ENCODE results near the gene TOLLIP. TPM values are rescaled to one million over a fixed set of nuclear protein-coding genes. Genes with fewer than 3 reads are reported as not detected.

Gene TOLLIP
- total RNA-seq, 1 experiment from 2014 or later = 32.3 TPM

DNA sequence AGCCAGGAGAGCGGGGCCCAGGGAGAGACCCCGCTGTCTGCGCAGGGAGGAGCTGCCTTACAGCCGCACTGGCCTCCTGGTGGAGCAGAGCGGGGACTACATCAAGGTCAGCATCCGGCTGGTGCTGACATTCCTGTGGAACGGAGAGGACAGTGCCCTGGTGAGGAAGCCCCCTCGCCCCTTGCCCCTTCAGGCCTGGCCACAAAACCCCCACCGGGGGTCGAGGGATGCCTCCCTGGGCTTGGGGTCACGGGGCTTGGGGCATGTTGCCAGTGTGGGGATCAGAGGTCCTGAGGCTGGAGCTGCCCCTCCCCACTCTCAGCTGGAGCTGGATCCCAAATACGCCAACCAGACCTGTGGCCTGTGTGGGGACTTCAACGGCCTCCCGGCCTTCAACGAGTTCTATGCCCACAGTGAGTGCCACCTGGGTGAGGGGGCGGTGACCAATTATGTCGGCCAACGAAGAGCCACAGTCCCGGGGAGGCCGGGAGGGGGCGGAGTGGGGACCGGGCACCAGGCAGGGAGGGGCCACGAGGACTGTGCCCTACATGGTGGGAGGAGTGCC is 82.4 kb downstream of the TOLLIP start:
- Mint-ChIP-seq H3K4me1 (peaks cover 3 to 8% of the 10 kb centered on the region in 2 experiments; a peak in 2 of 4 replicates), H3K9me3 (no peaks in the 10 kb centered on the region), H3K27me3 (ENCODE audit: low read depth) (no peaks in the 10 kb centered on the region; the same call in 1 of the 2 replicates), H3K4me3 (no peak overlapping the region), H3K36me3 (ENCODE audit: insufficient read depth in 1 of 3, low read depth in 3 of 3) (no peaks in the 10 kb centered on the region), H3K27ac (no peak overlapping the region)
- no peak overlapping the region for H2BK20ac ChIP-seq (ENCODE audit: low read depth, low read length, poor library complexity, severe bottlenecking)
- H3K4ac ChIP-seq (ENCODE audit: low read depth, low read length) = no peak overlapping the region
- no peak overlapping the region for H3K18ac ChIP-seq (ENCODE audit: insufficient read length, low read depth, low read length)
- peak; percentile 65 for DNase-seq
- no peaks in the 10 kb centered on the region for H3K79me2 ChIP-seq (ENCODE audit: insufficient read depth, low read length)
- no peak overlapping the region for H4K5ac ChIP-seq (ENCODE audit: insufficient read length, low read depth, low read length)
- H3K9me3 ChIP-seq (ENCODE audit: control insufficient read depth, low read depth, low read length) = no peaks in the 10 kb centered on the region
- no peak overlapping the region for H3T11ph ChIP-seq (ENCODE audit: low read length)
- H3K27me3 ChIP-seq (ENCODE audit: insufficient read depth, low read length) = no peaks in the 10 kb centered on the region
- H2BK15ac ChIP-seq (ENCODE audit: low read depth, low read length) = no peak overlapping the region
- TF ChIP-seq, protein P1, sequence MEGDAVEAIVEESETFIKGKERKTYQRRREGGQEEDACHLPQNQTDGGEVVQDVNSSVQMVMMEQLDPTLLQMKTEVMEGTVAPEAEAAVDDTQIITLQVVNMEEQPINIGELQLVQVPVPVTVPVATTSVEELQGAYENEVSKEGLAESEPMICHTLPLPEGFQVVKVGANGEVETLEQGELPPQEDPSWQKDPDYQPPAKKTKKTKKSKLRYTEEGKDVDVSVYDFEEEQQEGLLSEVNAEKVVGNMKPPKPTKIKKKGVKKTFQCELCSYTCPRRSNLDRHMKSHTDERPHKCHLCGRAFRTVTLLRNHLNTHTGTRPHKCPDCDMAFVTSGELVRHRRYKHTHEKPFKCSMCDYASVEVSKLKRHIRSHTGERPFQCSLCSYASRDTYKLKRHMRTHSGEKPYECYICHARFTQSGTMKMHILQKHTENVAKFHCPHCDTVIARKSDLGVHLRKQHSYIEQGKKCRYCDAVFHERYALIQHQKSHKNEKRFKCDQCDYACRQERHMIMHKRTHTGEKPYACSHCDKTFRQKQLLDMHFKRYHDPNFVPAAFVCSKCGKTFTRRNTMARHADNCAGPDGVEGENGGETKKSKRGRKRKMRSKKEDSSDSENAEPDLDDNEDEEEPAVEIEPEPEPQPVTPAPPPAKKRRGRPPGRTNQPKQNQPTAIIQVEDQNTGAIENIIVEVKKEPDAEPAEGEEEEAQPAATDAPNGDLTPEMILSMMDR (conservative IDR thresholded peaks at IDR 0.05) = peak; percentile 58
- H3K4me2 ChIP-seq (ENCODE audit: insufficient read depth, insufficient read length, low read length) = no peak overlapping the region
- H3K23ac ChIP-seq (ENCODE audit: insufficient read length, low read depth, low read length) = no peak overlapping the region
- H3K4me1 ChIP-seq (ENCODE audit: insufficient read depth, low read length) = no peaks in the 10 kb centered on the region; the same call in 1 of the 2 replicates
- no peak overlapping the region for H2BK12ac ChIP-seq (ENCODE audit: insufficient read length, low read depth, low read length)
- no peak overlapping the region for H3K14ac ChIP-seq (ENCODE audit: insufficient read depth, low read length)
- H2AFZ ChIP-seq (ENCODE audit: low read length) = no peak overlapping the region
- no peaks in the 10 kb centered on the region for H3K23me2 ChIP-seq (ENCODE audit: insufficient read length, low read depth, low read length, poor library complexity, severe bottlenecking)
- no peak overlapping the region for H3K9ac ChIP-seq (ENCODE audit: extremely low read depth, insufficient read length, low read length)
- H3K27ac ChIP-seq (ENCODE audit: insufficient read length, low read depth, low read length) = no peak overlapping the region
- no peak overlapping the region for H2BK120ac ChIP-seq (ENCODE audit: low read depth, low read length, poor library complexity, severe bottlenecking)
- no CpG with 5 or more reads among the region's 23 CpGs for WGBS (ENCODE audit: extremely low coverage, insufficient read length, low lambda C conversion rate)
- H4K20me1 ChIP-seq (ENCODE audit: control insufficient read depth, insufficient read depth, insufficient read length) = peaks cover 3% of the 10 kb centered on the region
- H2AK5ac ChIP-seq (ENCODE audit: insufficient read length, low read length) = no peak overlapping the region
- no peak overlapping the region for H4K8ac ChIP-seq (replicated peaks; ENCODE audit: insufficient read length, low read depth, low read length)
- H3K79me1 ChIP-seq (ENCODE audit: insufficient read depth, low read depth, low read length, poor library complexity, severe bottlenecking) = no peaks in the 10 kb centered on the region
- H4K91ac ChIP-seq (ENCODE audit: insufficient read length, low read depth, low read length) = no peak overlapping the region
- H2BK5ac ChIP-seq (ENCODE audit: insufficient read length, low read length) = no peak overlapping the region
- no peak overlapping the region for H3K56ac ChIP-seq (ENCODE audit: insufficient read length, low read depth, low read length)

All from H9 (cell line).